Transverse colon (tissue), 4 donors: ENCODE results near the gene PYGO2.

Experiments
- POLR2A ChIP-seq: fragments of 450-650 bp; IDR thresholded peaks from one replicate; pipeline ENCODE4 v1.6.1; 2016; ENCODE audit warnings: antibody characterized with exemption, mild to moderate bottlenecking, moderate library complexity
- POLR2AphosphoS5 ChIP-seq, 3 donors: sonication (generic); formaldehyde crosslinking; IDR thresholded peaks; one replicate each; pipeline ENCODE4 v1.6.1; 2016; ENCODE audit warnings: antibody characterized with exemption in 3 of 3
- TF ChIP-seq, protein P1 (sequence below), 5 experiments: fragments of 200-600 bp in 3 of 5; fragments of 450-650 bp in 2 of 5; sonication (generic) in 3 of 5; IDR thresholded peaks; 1 replicate in 2 of 5; 2 replicates in 3 of 5; pipeline ENCODE4 v1.5.1; 2016 to 2017; ENCODE audit warnings: antibody characterized with exemption in 5 of 5, inconsistent platforms in 3 of 5, mild to moderate bottlenecking in 2 of 5, moderate library complexity in 1 of 5

GRCh38 chr1:154968731-154969130 lies 7.1 kb upstream of the PYGO2 start:
- TF ChIP-seq, protein P1, sequence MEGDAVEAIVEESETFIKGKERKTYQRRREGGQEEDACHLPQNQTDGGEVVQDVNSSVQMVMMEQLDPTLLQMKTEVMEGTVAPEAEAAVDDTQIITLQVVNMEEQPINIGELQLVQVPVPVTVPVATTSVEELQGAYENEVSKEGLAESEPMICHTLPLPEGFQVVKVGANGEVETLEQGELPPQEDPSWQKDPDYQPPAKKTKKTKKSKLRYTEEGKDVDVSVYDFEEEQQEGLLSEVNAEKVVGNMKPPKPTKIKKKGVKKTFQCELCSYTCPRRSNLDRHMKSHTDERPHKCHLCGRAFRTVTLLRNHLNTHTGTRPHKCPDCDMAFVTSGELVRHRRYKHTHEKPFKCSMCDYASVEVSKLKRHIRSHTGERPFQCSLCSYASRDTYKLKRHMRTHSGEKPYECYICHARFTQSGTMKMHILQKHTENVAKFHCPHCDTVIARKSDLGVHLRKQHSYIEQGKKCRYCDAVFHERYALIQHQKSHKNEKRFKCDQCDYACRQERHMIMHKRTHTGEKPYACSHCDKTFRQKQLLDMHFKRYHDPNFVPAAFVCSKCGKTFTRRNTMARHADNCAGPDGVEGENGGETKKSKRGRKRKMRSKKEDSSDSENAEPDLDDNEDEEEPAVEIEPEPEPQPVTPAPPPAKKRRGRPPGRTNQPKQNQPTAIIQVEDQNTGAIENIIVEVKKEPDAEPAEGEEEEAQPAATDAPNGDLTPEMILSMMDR (IDR thresholded peaks at IDR 0.05), result no peak
- TF ChIP-seq POLR2AphosphoS5 (IDR thresholded peaks at IDR 0.05) (no peak), POLR2A (no peak)
